ENCODE data around the gene CENPF. TPM values are rescaled to one million over a fixed set of nuclear protein-coding genes. Genes with fewer than 3 reads are reported as not detected.

The CENPF gene
- total and polyA plus RNA-seq, 2 of the 13 experiments (the other 11 are each of a cell fraction or from before 2014, with no cell fraction given) = 14.7 to 84.9 TPM

DNA sequence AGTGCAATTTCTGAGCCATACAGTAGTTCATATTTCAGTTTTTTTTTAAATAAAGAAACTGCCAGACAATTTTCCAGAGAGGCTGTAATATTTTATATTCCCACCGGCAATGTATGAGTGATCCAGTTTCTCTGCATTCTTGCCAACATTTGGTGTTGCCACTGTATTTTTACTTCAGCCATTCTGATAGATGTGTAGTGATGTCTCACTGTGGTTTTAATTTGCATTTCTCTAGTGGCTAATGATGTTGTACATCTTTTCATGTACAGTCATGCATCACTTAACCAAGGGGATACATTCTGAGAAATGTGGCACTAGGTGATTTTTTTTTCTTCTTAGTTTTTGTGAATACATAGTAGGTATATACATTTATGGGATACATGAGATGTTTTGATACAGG is 99.6 kb downstream of the CENPF start:
- no TSS peak for BruUV-seq (replicated peaks)
- no peak overlapping the region for H3K9ac ChIP-seq (ENCODE audit: insufficient read depth, low read depth, low read length)
- intact Hi-C loops (cut with micrococcal nuclease; ENCODE audit: unreplicated experiment) (no loop called here), in situ Hi-C loops (cut with HindIII; ENCODE audit: extremely low pct_ligation_motif_present, low pct_unique_long_range_greater_than_20kb) (no loop called here)
- H3K4me2 ChIP-seq (ENCODE audit: low read depth, low read length) = no peak overlapping the region
- FAIRE-seq (no peak), ATAC-seq (no peak), DNase-seq (ENCODE audit: low spot score) (no peak)
- peaks cover 3% of the 10 kb centered on the region for H3K4me1 ChIP-seq (ENCODE audit: insufficient read depth, low read length)
- H2AFZ ChIP-seq (ENCODE audit: low read length) = no peak overlapping the region
- WGBS (ENCODE audit: low lambda C conversion rate) = 61% methylated on average over 1 of the region's 1 CpG
- H3K79me2 ChIP-seq (ENCODE audit: insufficient read depth, low read length) = no peaks in the 10 kb centered on the region
- H3K27me3 ChIP-seq (ENCODE audit: control insufficient read depth in 1 of 2, insufficient read depth in 2 of 2, low read length in 2 of 2) = peaks cover 0 to 3% of the 10 kb centered on the region in 2 experiments; a peak in 1 of 5 replicates
- H4K20me1 ChIP-seq (ENCODE audit: insufficient read depth, low read length) = no peaks in the 10 kb centered on the region
- ChIA-PET CTCF (ENCODE audit: low intra/inter-chr PET ratio, low total read pairs) (no interaction called here), POLR2A (no interaction called here)
- no peaks in the 10 kb centered on the region for H3K9me3 ChIP-seq (ENCODE audit: low read length)
- no peak overlapping the region for H3K27ac ChIP-seq (ENCODE audit: extremely low read length, insufficient read depth, low read length)
- H3K36me3 ChIP-seq (replicated peaks in 1 of 2; ENCODE audit: control insufficient read depth in 1 of 2, insufficient read depth in 2 of 2, low read length in 2 of 2) = no peaks in the 10 kb centered on the region
- H3K4me3 ChIP-seq (replicated peaks in 1 of 3; ENCODE audit: insufficient read depth in 1 of 3, low read depth in 2 of 3, low read length in 3 of 3) = no peak overlapping the region
- TF ChIP-seq SATB2 (CRISPR knock-in tag; IDR thresholded peaks at IDR 0.05) (no peak), ZNF652 (CRISPR knock-in tag; IDR thresholded peaks at IDR 0.05; ENCODE audit: borderline replicate concordance, low read depth) (no peak), NCOA2 (CRISPR knock-in tag; IDR thresholded peaks at IDR 0.05) (no peak), PHF20 (CRISPR knock-in tag; IDR thresholded peaks at IDR 0.05) (no peak), RFX5 (IDR thresholded peaks at IDR 0.05; ENCODE audit: low read depth, low read length) (no peak), FOXA1 (IDR thresholded peaks at IDR 0.05) (no peak), FOXA1 (CRISPR knock-in tag; IDR thresholded peaks at IDR 0.05) (no peak), KDM3A (CRISPR knock-in tag; IDR thresholded peaks at IDR 0.05; ENCODE audit: low read depth) (no peak), ZBTB8A (CRISPR knock-in tag; IDR thresholded peaks at IDR 0.05; ENCODE audit: borderline replicate concordance, low read depth) (no peak), ZNF687 (CRISPR knock-in tag; IDR thresholded peaks at IDR 0.05) (no peak), ZNF34 (CRISPR knock-in tag; IDR thresholded peaks at IDR 0.05; ENCODE audit: borderline replicate concordance) (no peak), ZNF841 (CRISPR knock-in tag; IDR thresholded peaks at IDR 0.05; ENCODE audit: borderline replicate concordance) (no peak), ZNF557 (CRISPR knock-in tag; IDR thresholded peaks at IDR 0.05) (no peak)
- TF ChIP-seq, protein P1, sequence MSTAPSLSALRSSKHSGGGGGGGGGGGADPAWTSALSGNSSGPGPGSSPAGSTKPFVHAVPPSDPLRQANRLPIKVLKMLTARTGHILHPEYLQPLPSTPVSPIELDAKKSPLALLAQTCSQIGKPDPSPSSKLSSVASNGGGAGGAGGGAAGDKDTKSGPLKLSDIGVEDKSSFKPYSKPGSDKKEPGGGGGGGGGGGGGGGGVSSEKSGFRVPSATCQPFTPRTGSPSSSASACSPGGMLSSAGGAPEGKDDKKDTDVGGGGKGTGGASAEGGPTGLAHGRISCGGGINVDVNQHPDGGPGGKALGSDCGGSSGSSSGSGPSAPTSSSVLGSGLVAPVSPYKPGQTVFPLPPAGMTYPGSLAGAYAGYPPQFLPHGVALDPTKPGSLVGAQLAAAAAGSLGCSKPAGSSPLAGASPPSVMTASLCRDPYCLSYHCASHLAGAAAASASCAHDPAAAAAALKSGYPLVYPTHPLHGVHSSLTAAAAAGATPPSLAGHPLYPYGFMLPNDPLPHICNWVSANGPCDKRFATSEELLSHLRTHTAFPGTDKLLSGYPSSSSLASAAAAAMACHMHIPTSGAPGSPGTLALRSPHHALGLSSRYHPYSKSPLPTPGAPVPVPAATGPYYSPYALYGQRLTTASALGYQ (CRISPR knock-in tag; IDR thresholded peaks at IDR 0.05) = no peak
- TF ChIP-seq, protein P2, sequence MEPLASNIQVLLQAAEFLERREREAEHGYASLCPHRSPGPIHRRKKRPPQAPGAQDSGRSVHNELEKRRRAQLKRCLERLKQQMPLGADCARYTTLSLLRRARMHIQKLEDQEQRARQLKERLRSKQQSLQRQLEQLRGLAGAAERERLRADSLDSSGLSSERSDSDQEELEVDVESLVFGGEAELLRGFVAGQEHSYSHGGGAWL (CRISPR knock-in tag; IDR thresholded peaks at IDR 0.05) = no peak
